HG03469 (cell line): ENCODE results near the gene TGFB2.

ENCODE experiments used
- ATAC-seq: cut with Tn5 transposase; IDR thresholded peaks from one replicate; pipeline ENCODE4 v1.9.1; 2021; ENCODE audit warnings: mild to moderate bottlenecking, moderate library complexity, moderate number of reproducible peaks; ENCODE audit not compliant: unreplicated experiment

The TGFB2 gene

GRCh38 chr1:218481116-218481775, 136.1 kb downstream of the TGFB2 start:
- ATAC-seq = no peak

- ATAC-seq = no peak
Observed at GRCh38 chr1:218482683-218483082, 137.5 kb downstream of the TGFB2 start.

GRCh38 chr1:218485241-218485928, 140.2 kb downstream of the TGFB2 start:
- ATAC-seq = no peak

- ATAC-seq = no peak
Observed at GRCh38 chr1:218488531-218488930, 143.4 kb downstream of the TGFB2 start.

- no peak for ATAC-seq
Observed at GRCh38 chr1:218488986-218489385, 143.8 kb downstream of the TGFB2 start.

GRCh38 chr1:218490406-218490922, 145.3 kb downstream of the TGFB2 start:
- ATAC-seq = no peak

- ATAC-seq = no peak
Observed at GRCh38 chr1:218492874-218493273, 147.7 kb downstream of the TGFB2 start.

GRCh38 chr1:218493986-218494385, 148.8 kb downstream of the TGFB2 start:
- no peak for ATAC-seq
